Liver (tissue), 2 donors: ENCODE results near the gene PACC1.

Experiments used
- CTCF ChIP-seq: fragments of 150-350 bp; IDR thresholded peaks from 2 replicates; pipeline ENCODE4 v1.5.1; 2017; ENCODE audit warnings: improper control_type of control experiment, low read depth, low read length; ENCODE audit not compliant: missing input control
- YY1 ChIP-seq: IDR thresholded peaks from 2 replicates; pipeline ENCODE4 v1.6.1; 2016; ENCODE audit warnings: antibody characterized with exemption, mild to moderate bottlenecking
- donor health status: healthy.

GRCh38 chr1:212412374-212412773 lies 2.3 kb downstream of the PACC1 start:
- TF ChIP-seq YY1 (no peak), CTCF (no peak)
